Forelimb muscle (tissue), 1 donor: ENCODE results near the gene AP2B1. TPM values are rescaled to one million over a fixed set of nuclear protein-coding genes. Genes with fewer than 3 reads are reported as not detected.

Source experiments
- DNase-seq: peaks from one replicate; pipeline ENCODE4 v3.0.0-alpha.2; 2013; ENCODE audit warnings: low read depth
- polyA plus RNA-seq: library from polyadenylated mRNA; unstranded; fragments of 120-200 nt; gene quantifications from one replicate; pipeline ENCODE4 v1.2.1, GENCODE V29; 2013; ENCODE audit not compliant: insufficient read length

Gene AP2B1
- polyA plus RNA-seq, 1 donor, result 75.0 TPM

DNA sequence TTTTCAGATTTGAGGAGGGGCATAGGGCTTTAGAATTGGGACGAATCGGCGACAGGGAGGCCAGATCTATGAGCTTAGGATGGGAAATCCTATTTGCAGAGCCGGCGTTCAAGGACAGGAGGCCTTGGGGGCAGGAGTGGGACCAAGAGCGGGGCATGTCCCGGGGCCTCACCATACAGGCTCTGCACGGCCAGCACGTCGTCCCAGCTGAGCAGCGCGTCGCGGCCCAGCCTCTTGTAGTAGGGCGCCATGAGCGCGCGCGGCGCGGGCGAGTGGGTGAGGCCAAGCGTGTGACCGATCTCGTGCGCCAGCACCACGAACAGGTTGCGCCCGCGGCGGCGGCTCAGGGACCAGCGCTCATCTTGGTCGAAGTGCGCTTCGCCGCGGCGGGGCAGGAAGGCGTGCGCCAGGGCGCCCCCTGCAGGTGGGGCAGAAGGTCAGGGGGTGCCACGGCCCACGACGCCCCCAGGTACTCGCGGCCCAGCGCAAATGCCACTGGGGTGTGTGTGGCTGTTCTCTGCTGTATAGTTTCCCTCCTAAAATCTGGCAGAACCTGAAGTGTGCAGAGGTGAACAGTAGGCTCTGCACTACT lies 182.9 kb downstream of the AP2B1 start:
- no peak for DNase-seq

DNA sequence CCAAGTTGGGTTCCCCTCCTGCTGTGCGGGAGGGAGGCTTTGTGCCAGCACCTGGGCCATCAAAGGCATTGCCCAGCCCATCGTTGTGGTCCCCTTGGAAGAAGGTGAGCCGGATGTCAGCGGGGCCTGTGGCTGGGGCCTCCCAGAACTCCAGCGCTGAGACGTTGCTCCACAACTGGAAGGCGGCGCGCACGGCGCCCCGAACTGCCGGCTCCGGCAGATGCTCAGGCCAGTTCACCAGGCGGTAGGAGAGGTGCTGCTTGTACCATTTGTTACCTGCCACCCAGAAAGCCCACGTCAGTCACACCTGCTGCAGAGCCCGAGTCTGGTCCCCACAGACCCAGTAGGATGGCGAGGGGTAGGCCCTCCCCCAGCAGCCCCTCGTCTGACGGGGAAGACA lies 186.0 kb downstream of the AP2B1 start:
- no peak for DNase-seq

- DNase-seq, result no peak
These were observed 186.7 kb downstream of the AP2B1 start for GRCh38 chr17:35773679-35774425.

DNA sequence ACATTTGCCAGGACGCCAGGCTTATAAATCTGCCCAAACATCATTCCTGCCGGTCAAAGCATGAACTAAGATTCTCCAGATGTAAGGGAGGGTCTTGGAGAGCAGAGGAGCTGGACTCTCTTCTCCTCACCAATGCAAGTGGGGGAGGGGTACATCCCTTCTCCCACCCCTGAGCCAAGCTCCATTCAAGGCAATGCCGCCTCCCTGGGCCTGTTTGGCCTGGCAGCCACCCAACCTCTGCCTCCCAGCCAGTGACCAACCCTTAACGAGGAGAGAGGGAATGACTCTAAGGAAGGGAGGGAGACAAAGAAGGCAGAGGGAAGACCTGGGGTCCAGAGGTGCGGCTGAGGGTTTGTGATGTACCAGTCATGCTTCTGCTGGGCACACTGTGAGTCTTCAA lies 187.4 kb downstream of the AP2B1 start:
- DNase-seq, result no peak

DNA sequence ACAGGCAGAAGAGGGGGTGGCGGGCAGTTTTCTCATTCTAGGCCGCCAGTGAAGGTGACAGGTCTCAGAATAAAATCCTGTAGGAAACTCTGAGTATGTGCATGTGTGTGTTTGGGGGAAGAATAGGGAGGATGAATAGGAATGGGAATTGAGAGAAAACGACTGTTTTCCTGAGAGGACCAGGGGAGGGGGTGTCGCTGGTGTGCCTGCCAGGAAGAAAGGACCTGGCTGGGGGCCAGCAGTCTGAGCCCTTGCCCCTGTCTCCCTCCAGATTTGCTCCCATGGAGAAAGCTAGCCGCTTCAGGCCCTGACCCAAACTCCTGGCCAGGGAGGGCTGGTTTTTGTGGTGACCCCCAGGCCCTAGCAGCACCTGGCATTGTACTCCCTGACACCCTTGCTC lies 187.9 kb downstream of the AP2B1 start:
- no peak for DNase-seq

DNA sequence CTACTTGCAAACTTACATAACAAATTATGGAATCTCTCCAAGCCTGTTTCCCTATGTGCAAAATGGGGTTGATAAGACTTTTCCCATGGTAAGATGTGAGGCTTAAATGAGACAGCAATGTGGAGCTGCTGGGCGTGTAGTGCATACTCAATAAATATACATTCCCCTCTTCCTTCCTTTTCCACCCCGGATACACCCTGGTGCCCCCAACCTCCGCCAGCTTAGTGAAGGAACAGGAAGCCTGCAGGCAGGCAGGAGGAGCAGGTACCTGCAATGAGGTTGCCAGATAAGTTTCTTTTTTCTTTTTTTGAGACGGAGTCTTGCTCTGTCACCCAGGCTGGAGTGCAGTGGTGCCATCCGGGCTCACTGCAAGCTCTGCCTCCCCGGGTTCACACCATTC lies 188.5 kb downstream of the AP2B1 start:
- DNase-seq, result no peak

Other genes with a start within 250 kb of the AP2B1 start
- 9.1 TPM for gene SLFN11, start 213.7 kb upstream of the AP2B1 start, polyA plus RNA-seq
- gene SLFN12, start 154.8 kb upstream of the AP2B1 start, polyA plus RNA-seq, result 6.7 TPM
- gene SLFN13, start 138.6 kb upstream of the AP2B1 start, polyA plus RNA-seq, result 4.3 TPM
- not detected for gene SLFN12L, start 49.6 kb upstream of the AP2B1 start, polyA plus RNA-seq
- gene SLFN14, start 26.5 kb upstream of the AP2B1 start, polyA plus RNA-seq, result 0.24 TPM
- 7.1 TPM for gene PEX12, start 8.8 kb upstream of the AP2B1 start, polyA plus RNA-seq
- 3.1 TPM for gene RASL10B, start 144.3 kb downstream of the AP2B1 start, polyA plus RNA-seq
- not detected for gene GAS2L2, start 165.9 kb downstream of the AP2B1 start, polyA plus RNA-seq
- not detected for gene C17orf50, start 173.6 kb downstream of the AP2B1 start, polyA plus RNA-seq
- 3.6 TPM for gene MMP28, start 208.3 kb downstream of the AP2B1 start, polyA plus RNA-seq
- gene TAF15, start 222.2 kb downstream of the AP2B1 start, polyA plus RNA-seq, result 110 TPM